HCT116 (cell line): ENCODE measurements around the gene METTL22. TPM values are rescaled to one million over a fixed set of nuclear protein-coding genes. Genes with fewer than 3 reads are reported as not detected.

Experiments used
- ATAC-seq: fragments of 200-7000 bp; cut with Tn5 transposase; 2 replicates; pipeline ENCODE4 v1.9.1; 2020; ENCODE audit warnings: mild to moderate bottlenecking, moderate library complexity
- BruUV-seq: library from RNA; stranded (reverse); fragments of 400-500 nt; replicated peaks from 2 replicates; lab custom pipeline; 2021; lab: Mats Ljungman, UMichigan
- CTCF ChIA-PET: fragments of 300-600 bp; sonication (Branson Sonifier 250); formaldehyde crosslinking; loops from one replicate; lab custom pipeline; 2021; ENCODE audit warnings: antibody characterized with exemption; lab: Charles Lee
- POLR2A ChIA-PET: fragments of 300-600, 350-600 bp; sonication (Branson Sonifier 250); formaldehyde crosslinking; loops from one replicate; lab custom pipeline; 2021; ENCODE audit warnings: antibody characterized with exemption; lab: Charles Lee
- RAD21 ChIA-PET, 2 experiments: fragments of 300-600 bp; sonication (Branson Sonifier 250); formaldehyde crosslinking; loops; one replicate each; lab custom pipeline; 2023; ENCODE audit warnings: low total read pairs in 2 of 2; ENCODE audit not compliant: uncharacterized antibody in 2 of 2, unreplicated experiment in 2 of 2, low non-redundant PET in 1 of 2; lab: Charles Lee
- DNase-seq: peaks from one replicate; pipeline ENCODE4 v3.0.0-alpha.2; 2010; ENCODE audit warnings: low read depth, low spot score
- H2AFZ ChIP-seq: fragments of 200-600 bp; shearing (Covaris generic), sonication (generic); 2 replicates; pipeline ENCODE4 v1.6.1; 2017; ENCODE audit warnings: low read depth, mixed run types, mixed read lengths, antibody characterized with exemption, low read length; ENCODE audit not compliant: poor library complexity, severe bottlenecking
- H3K27ac ChIP-seq: 2 replicates; pipeline ENCODE4 v1.5.1; 2012; ENCODE audit warnings: low read depth, low read length
- H3K27me3 ChIP-seq: fragments of 200-600 bp; sonication (generic); 2 replicates; pipeline ENCODE4 v1.6.1; 2016; ENCODE audit warnings: mixed run types, low read length, mixed read lengths; ENCODE audit not compliant: insufficient read depth
- H3K36me3 ChIP-seq, 2 experiments: fragments of 200-500 bp in 1 of 2; fragments of 200-600 bp in 1 of 2; sonication (Bioruptor generic) in 1 of 2; sonication (generic) in 1 of 2; 2 replicates each; pipeline versions ENCODE4 v1.5.1 to v1.6.1; 2014 to 2016; ENCODE audit warnings: low read length in 2 of 2, inconsistent platforms in 1 of 2, mixed read lengths in 1 of 2, mixed run types in 1 of 2; ENCODE audit not compliant: insufficient read depth in 2 of 2, control insufficient read depth in 1 of 2
- H3K4me1 ChIP-seq, 2 experiments: fragments of 200-600 bp in 1 of 2; sonication (generic) in 1 of 2; 2 replicates each; pipeline versions ENCODE4 v1.5.1 to v1.6.1; 2012 to 2017; ENCODE audit warnings: low read length in 2 of 2, inconsistent platforms in 1 of 2, mild to moderate bottlenecking in 1 of 2, mixed read lengths in 1 of 2, mixed run types in 1 of 2, moderate library complexity in 1 of 2; ENCODE audit not compliant: insufficient read depth in 2 of 2, control insufficient read depth in 1 of 2
- H3K4me2 ChIP-seq: fragments of 200-600 bp; sonication (generic); 2 replicates; pipeline ENCODE4 v1.6.1; 2017; ENCODE audit warnings: mixed run types, low read length, mixed read lengths
- H3K4me3 ChIP-seq, 2 experiments: fragments of 200-600 bp in 1 of 2; sonication (generic) in 1 of 2; replicated peaks in 1 of 2; 2 replicates each; pipeline ENCODE4 v1.5.1; 2011 to 2016; ENCODE audit warnings: low read length in 2 of 2, control low read depth in 1 of 2, low read depth in 1 of 2, mild to moderate bottlenecking in 1 of 2, mixed read lengths in 1 of 2, mixed run types in 1 of 2
- H3K79me2 ChIP-seq: fragments of 200-600 bp; sonication (generic); 2 replicates; pipeline ENCODE4 v1.6.1; 2017; ENCODE audit warnings: mild to moderate bottlenecking, mixed run types, low read length, moderate library complexity, mixed read lengths; ENCODE audit not compliant: insufficient read depth
- H3K9ac ChIP-seq: fragments of 200-600 bp; sonication (generic); 2 replicates; pipeline ENCODE4 v1.6.1; 2016; ENCODE audit warnings: low read length, mixed read lengths
- H3K9me2 ChIP-seq: fragments of 200-600 bp; sonication (generic), shearing (Covaris generic); 2 replicates; pipeline ENCODE4 v1.6.1; 2017; ENCODE audit warnings: mixed run types, mild to moderate bottlenecking, moderate library complexity; ENCODE audit not compliant: insufficient read depth
- H3K9me3 ChIP-seq, 2 experiments: fragments of 200-500 bp in 1 of 2; fragments of 200-600 bp in 1 of 2; sonication (Bioruptor generic) in 1 of 2; sonication (generic) in 1 of 2; 2 replicates each; pipeline ENCODE4 v1.6.1; 2014 to 2017; ENCODE audit warnings: low read length in 2 of 2, mixed read lengths in 2 of 2, inconsistent platforms in 1 of 2, low read depth in 1 of 2, mild to moderate bottlenecking in 1 of 2, mixed run types in 1 of 2, moderate library complexity in 1 of 2; ENCODE audit not compliant: control insufficient read depth in 1 of 2, insufficient read depth in 1 of 2
- H4K20me1 ChIP-seq: fragments of 200-600 bp; sonication (generic), shearing (Covaris generic); 2 replicates; pipeline ENCODE4 v1.6.1; 2017; ENCODE audit warnings: mixed run types, mild to moderate bottlenecking, moderate library complexity; ENCODE audit not compliant: insufficient read depth
- ATF3 ChIP-seq: IDR thresholded peaks from 2 replicates; pipeline ENCODE4 v1.6.1; 2012
- POLR2AphosphoS5 ChIP-seq: IDR thresholded peaks from 2 replicates; pipeline ENCODE4 v1.6.1; 2011; ENCODE audit warnings: mild to moderate bottlenecking, low read depth, low read length, moderate library complexity
- REST ChIP-seq: IDR thresholded peaks from 2 replicates; pipeline ENCODE4 v1.6.1; 2012; ENCODE audit warnings: low read depth
- TCF7L2 ChIP-seq: IDR thresholded peaks from 2 replicates; pipeline ENCODE4 v1.7.0; 2011; ENCODE audit warnings: borderline replicate concordance, inconsistent platforms; ENCODE audit not compliant: insufficient read depth, insufficient read length; ENCODE audit errors: extremely low read depth
- ZBTB33 ChIP-seq: IDR thresholded peaks from 2 replicates; pipeline ENCODE4 v1.6.1; 2011; ENCODE audit warnings: mild to moderate bottlenecking, low read length, moderate library complexity; ENCODE audit not compliant: insufficient replicate concordance; ENCODE audit errors: extremely low read depth
- intact Hi-C: fragments of 100-400 bp; cut with micrococcal nuclease; formaldehyde crosslinking; loops from 2 replicates; pipeline ENCODE4 v1.10.0; 2022
- total RNA-seq: library from RNA; stranded (reverse); gene quantifications from one replicate; pipeline ENCODE4 v1.2.1, GENCODE V29; 2021; ENCODE audit not compliant: unreplicated experiment

METTL22 gene
- total RNA-seq, 1 experiment from 2014 or later: 33.3 TPM

- TF ChIP-seq ZBTB33 (no peak), POLR2AphosphoS5 (no peak), ATF3 (no peak)
Measured at GRCh38 chr16:8587065-8587464, 34.4 kb upstream of the METTL22 start (continued).

- H3K79me2 ChIP-seq: no peaks in the 10 kb centered on the region
- H3K9me2 ChIP-seq: no peaks in the 10 kb centered on the region
- TF ChIP-seq REST (no peak), POLR2AphosphoS5 (no peak), TCF7L2 (no peak)
- TF ChIP-seq, all 23 proteins: peak for 0
- ChIA-PET POLR2A (no interaction called here), CTCF (no interaction called here), RAD21 (no interaction called here)
- H3K9me3 ChIP-seq: no peaks in the 10 kb centered on the region
- H4K20me1 ChIP-seq: no peaks in the 10 kb centered on the region
- no peak overlapping the region for H3K4me3 ChIP-seq
- H3K4me1 ChIP-seq: peaks cover 0 to 7% of the 10 kb centered on the region in 2 experiments; a peak in 2 of 4 replicates
- no peak overlapping the region for H3K9ac ChIP-seq
- no peak overlapping the region for H3K4me2 ChIP-seq
- ATAC-seq (no peak), DNase-seq (no peak)
- H2AFZ ChIP-seq: no peak overlapping the region
- no peaks in the 10 kb centered on the region for H3K36me3 ChIP-seq
- H3K27ac ChIP-seq: no peak overlapping the region
- H3K27me3 ChIP-seq: 0 out of 2 replicates have a peak, but pooled peaks cover 5% of the 10 kb centered on the region
- no TSS peak for BruUV-seq
- intact Hi-C loops: no loop called here
Measured at GRCh38 chr16:8588682-8589056, 32.8 kb upstream of the METTL22 start.
